ENCODE results near the gene SPATA9.

GRCh38 chr5:95626701-95627100 is 56.1 kb downstream of the SPATA9 start:
- TF ChIP-seq ZNF544 (tag by site-specific recombination; IDR thresholded peaks at IDR 0.05) (no peak), ZNF274 (IDR thresholded peaks at IDR 0.05; ENCODE audit: low read length) (no peak), ZNF274 (tag by site-specific recombination; IDR thresholded peaks at IDR 0.05; ENCODE audit: borderline replicate concordance) (no peak), ZNF707 (tag by site-specific recombination; IDR thresholded peaks at IDR 0.05) (no peak), ZNF221 (tag by site-specific recombination; IDR thresholded peaks at IDR 0.05; ENCODE audit: borderline replicate concordance) (no peak), TCF7L2 (IDR thresholded peaks at IDR 0.05; ENCODE audit: borderline replicate concordance, low read depth, low read length) (no peak), CTCF (tag by site-specific recombination; IDR thresholded peaks at IDR 0.05) (no peak), ZNF639 (tag by site-specific recombination; IDR thresholded peaks at IDR 0.05) (no peak)
